DND-41 (cell line): ENCODE measurements around the gene DPPA2.

Source experiments
- ATAC-seq: fragments of 200-7000 bp; cut with Tn5 transposase; 3 replicates; pipeline ENCODE4 v1.9.1; 2021; ENCODE audit warnings: low read depth; ENCODE audit not compliant: insufficient read depth
- DNase-seq: peaks from one replicate; pipeline ENCODE4 v3.0.0-alpha.2; 2020
- H2AFZ ChIP-seq: 2 replicates; pipeline ENCODE4 v1.6.0; 2012; ENCODE audit warnings: low read depth, low read length
- H3K27ac ChIP-seq: 2 replicates; pipeline ENCODE4 v1.5.1; 2012; ENCODE audit warnings: low read length, inconsistent platforms
- H3K27me3 ChIP-seq: fragments of 200-600 bp; sonication (generic); 2 replicates; pipeline ENCODE4 v1.6.0; 2012; ENCODE audit warnings: low read length, mild to moderate bottlenecking, inconsistent platforms; ENCODE audit not compliant: insufficient read depth, poor library complexity
- H3K36me3 ChIP-seq: 2 replicates; pipeline ENCODE4 v1.5.1; 2012; ENCODE audit warnings: low read length, inconsistent platforms; ENCODE audit not compliant: insufficient read depth
- H3K4me1 ChIP-seq: 2 replicates; pipeline ENCODE4 v1.5.1; 2012; ENCODE audit warnings: mild to moderate bottlenecking, low read length; ENCODE audit not compliant: insufficient read depth
- H3K4me2 ChIP-seq: 2 replicates; pipeline ENCODE4 v1.6.0; 2012; ENCODE audit warnings: mild to moderate bottlenecking, moderate library complexity, low read length, inconsistent platforms; ENCODE audit not compliant: insufficient read depth
- H3K4me3 ChIP-seq, 2 experiments: fragments of 200-600 bp in 1 of 2; shearing (Covaris generic) in 1 of 2; 2 replicates each; pipeline ENCODE4 v1.5.1; 2012 to 2016; ENCODE audit warnings: inconsistent platforms in 2 of 2, low read length in 2 of 2, mild to moderate bottlenecking in 2 of 2, low read depth in 1 of 2, moderate library complexity in 1 of 2
- H3K79me2 ChIP-seq: 2 replicates; pipeline ENCODE4 v1.6.0; 2012; ENCODE audit warnings: low read length, inconsistent platforms; ENCODE audit not compliant: insufficient read depth
- H3K9ac ChIP-seq: 2 replicates; pipeline ENCODE4 v1.6.0; 2012; ENCODE audit warnings: low read depth, mild to moderate bottlenecking, inconsistent platforms, low read length, moderate library complexity
- H3K9me3 ChIP-seq: 2 replicates; pipeline ENCODE4 v1.5.1; 2012; ENCODE audit warnings: low read length, moderate library complexity, mild to moderate bottlenecking, inconsistent platforms; ENCODE audit not compliant: insufficient read depth, severe bottlenecking
- H4K20me1 ChIP-seq: 2 replicates; pipeline ENCODE4 v1.6.0; 2012; ENCODE audit warnings: low read length; ENCODE audit not compliant: insufficient read depth
- EZH2 ChIP-seq: IDR thresholded peaks from 3 replicates; pipeline ENCODE4 v1.6.1; 2012; ENCODE audit warnings: borderline replicate concordance, low read depth, mild to moderate bottlenecking, moderate library complexity, low read length, inconsistent platforms; ENCODE audit not compliant: severe bottlenecking
- TF ChIP-seq, protein P1 (sequence below): IDR thresholded peaks from 2 replicates; pipeline ENCODE4 v1.5.1; 2012; ENCODE audit warnings: borderline replicate concordance, low read length, moderate library complexity, mild to moderate bottlenecking; ENCODE audit not compliant: poor library complexity, severe bottlenecking; ENCODE audit errors: extremely low read depth

DPPA2 gene

GRCh38 chr3:109339714-109340648 is 23.7 kb upstream of the DPPA2 start:
- Histone ChIP-seq H4K20me1 (no peaks in the 10 kb centered on the region), H2AFZ (no peak overlapping the region), H3K4me3 (no peak overlapping the region), H3K27me3 (no peaks in the 10 kb centered on the region), H3K9me3 (no peaks in the 10 kb centered on the region), H3K4me1 (no peaks in the 10 kb centered on the region), H3K79me2 (no peaks in the 10 kb centered on the region), H3K36me3 (no peaks in the 10 kb centered on the region), H3K4me2 (no peak overlapping the region), H3K9ac (no peak overlapping the region), H3K27ac (no peak overlapping the region)
- DNase-seq (no peak), ATAC-seq (no peak)
- TF ChIP-seq EZH2, result no peak
- TF ChIP-seq, protein P1, sequence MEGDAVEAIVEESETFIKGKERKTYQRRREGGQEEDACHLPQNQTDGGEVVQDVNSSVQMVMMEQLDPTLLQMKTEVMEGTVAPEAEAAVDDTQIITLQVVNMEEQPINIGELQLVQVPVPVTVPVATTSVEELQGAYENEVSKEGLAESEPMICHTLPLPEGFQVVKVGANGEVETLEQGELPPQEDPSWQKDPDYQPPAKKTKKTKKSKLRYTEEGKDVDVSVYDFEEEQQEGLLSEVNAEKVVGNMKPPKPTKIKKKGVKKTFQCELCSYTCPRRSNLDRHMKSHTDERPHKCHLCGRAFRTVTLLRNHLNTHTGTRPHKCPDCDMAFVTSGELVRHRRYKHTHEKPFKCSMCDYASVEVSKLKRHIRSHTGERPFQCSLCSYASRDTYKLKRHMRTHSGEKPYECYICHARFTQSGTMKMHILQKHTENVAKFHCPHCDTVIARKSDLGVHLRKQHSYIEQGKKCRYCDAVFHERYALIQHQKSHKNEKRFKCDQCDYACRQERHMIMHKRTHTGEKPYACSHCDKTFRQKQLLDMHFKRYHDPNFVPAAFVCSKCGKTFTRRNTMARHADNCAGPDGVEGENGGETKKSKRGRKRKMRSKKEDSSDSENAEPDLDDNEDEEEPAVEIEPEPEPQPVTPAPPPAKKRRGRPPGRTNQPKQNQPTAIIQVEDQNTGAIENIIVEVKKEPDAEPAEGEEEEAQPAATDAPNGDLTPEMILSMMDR, result no peak

GRCh38 chr3:109339197-109339596 is 22.9 kb upstream of the DPPA2 start:
- Histone ChIP-seq H3K4me1 (no peaks in the 10 kb centered on the region), H3K4me2 (no peak overlapping the region), H4K20me1 (no peaks in the 10 kb centered on the region), H3K27ac (no peak overlapping the region), H2AFZ (no peak overlapping the region), H3K27me3 (no peaks in the 10 kb centered on the region), H3K4me3 (no peak overlapping the region), H3K9ac (no peak overlapping the region), H3K36me3 (no peaks in the 10 kb centered on the region), H3K79me2 (no peaks in the 10 kb centered on the region), H3K9me3 (no peaks in the 10 kb centered on the region)
- DNase-seq (no peak), ATAC-seq (no peak)
- TF ChIP-seq, protein P1, result no peak
- TF ChIP-seq EZH2, result no peak

DNA sequence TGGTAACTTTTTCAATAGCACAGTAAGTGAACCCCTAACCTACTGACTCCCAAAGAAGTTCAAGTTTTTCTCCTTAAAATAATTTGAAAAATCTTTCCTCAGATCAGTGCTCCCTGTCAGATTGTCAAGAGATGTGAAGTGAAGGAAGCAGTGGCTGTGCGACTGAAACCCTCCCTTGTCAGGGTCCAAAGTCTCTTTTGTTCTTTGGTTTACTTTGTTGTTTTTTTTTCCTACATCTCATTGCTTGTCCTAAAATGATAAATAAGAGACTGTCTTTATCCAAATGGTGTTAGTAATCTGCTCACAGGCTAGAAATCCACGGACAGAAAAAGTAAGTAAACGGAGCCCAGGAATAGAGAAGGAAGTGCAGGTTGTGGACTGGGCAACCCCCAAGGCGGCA is 22.0 kb upstream of the DPPA2 start:
- Histone ChIP-seq H3K27ac (no peak overlapping the region), H3K4me2 (no peak overlapping the region)

More for the DNA sequence above, 22.0 kb upstream of the DPPA2 start:
- Histone ChIP-seq H3K4me3 (no peak overlapping the region), H3K4me1 (no peaks in the 10 kb centered on the region), H3K79me2 (no peaks in the 10 kb centered on the region), H3K36me3 (no peaks in the 10 kb centered on the region), H3K9ac (no peak overlapping the region), H4K20me1 (no peaks in the 10 kb centered on the region), H2AFZ (no peak overlapping the region), H3K9me3 (no peaks in the 10 kb centered on the region), H3K27me3 (no peaks in the 10 kb centered on the region)
- TF ChIP-seq EZH2, result no peak
- TF ChIP-seq, protein P1, result no peak
- no peak for ATAC-seq
- no peak for DNase-seq
